HepG2 (cell line): ENCODE measurements around the gene SYNE1. TPM values are rescaled to one million over a fixed set of nuclear protein-coding genes. Genes with fewer than 3 reads are reported as not detected.
A peak's percentile ranks its signal among the peaks of the same experiment; 100 is the strongest.

ENCODE experiments used
- ATAC-seq: fragments of 200-7000 bp; cut with Tn5 transposase; 3 replicates; pipeline ENCODE4 v1.9.1; 2020; ENCODE audit warnings: mild to moderate bottlenecking, moderate library complexity
- BruUV-seq: library from RNA; stranded (reverse); fragments of 400-500 nt; replicated peaks from 2 replicates; lab custom pipeline; 2021; lab: Mats Ljungman, UMichigan
- CTCF ChIA-PET: fragments of 300-600 bp; formaldehyde crosslinking; extraction: SDS; loops from one replicate; lab custom pipeline; 2021; ENCODE audit warnings: low total read pairs, inconsistent platforms, low intra/inter-chr PET ratio; lab: Yijun Ruan, JAX
- POLR2A ChIA-PET: fragments of 350-600 bp; sonication (Branson Sonifier 250); formaldehyde crosslinking; loops from one replicate; lab custom pipeline; 2020; ENCODE audit warnings: antibody characterized with exemption, inconsistent platforms; lab: Yijun Ruan, JAX
- DNase-seq: peaks from one replicate; pipeline ENCODE4 v3.0.0-alpha.2; 2015; ENCODE audit warnings: low spot score
- FAIRE-seq: peaks from 3 replicates; lab custom pipeline; 2011; peaks lifted over from hg19 to GRCh38; lab: Jason Lieb, UNC
- H2AFZ ChIP-seq: one replicate; pipeline ENCODE4 v1.6.1; 2011; ENCODE audit warnings: low read length, inconsistent platforms
- H3K27ac ChIP-seq: fragments of 300-600 bp; 3 replicates; pipeline ENCODE4 v1.8.0; 2011; ENCODE audit warnings: mixed run types, mild to moderate bottlenecking, mixed read lengths, low read length, inconsistent platforms; ENCODE audit not compliant: insufficient read depth; ENCODE audit errors: extremely low read length
- H3K27me3 ChIP-seq, 2 experiments: fragments of 200-600 bp in 1 of 2; 2 replicates in 1 of 2; 3 replicates in 1 of 2; pipeline versions ENCODE4 v1.6.0 to v1.8.0; 2011; ENCODE audit warnings: low read length in 2 of 2, mild to moderate bottlenecking in 2 of 2, moderate library complexity in 2 of 2, inconsistent platforms in 1 of 2; ENCODE audit not compliant: insufficient read depth in 2 of 2, control insufficient read depth in 1 of 2
- H3K36me3 ChIP-seq, 2 experiments: fragments of 200-600 bp in 1 of 2; replicated peaks in 1 of 2; 2 replicates in 1 of 2; 3 replicates in 1 of 2; pipeline versions ENCODE4 v1.5.1 to v1.8.0; 2011; ENCODE audit warnings: low read length in 2 of 2, inconsistent platforms in 1 of 2; ENCODE audit not compliant: insufficient read depth in 2 of 2, control insufficient read depth in 1 of 2
- H3K4me1 ChIP-seq: 2 replicates; pipeline ENCODE4 v1.5.1; 2012; ENCODE audit warnings: low read length, inconsistent platforms; ENCODE audit not compliant: insufficient read depth
- H3K4me2 ChIP-seq: 2 replicates; pipeline ENCODE4 v1.6.0; 2011; ENCODE audit warnings: low read depth, low read length, inconsistent platforms
- H3K4me3 ChIP-seq, 3 experiments: fragments of 200-600 bp in 1 of 3; sonication (generic), shearing (Covaris generic) in 1 of 3; replicated peaks in 1 of 3; 2 replicates each; pipeline ENCODE4 v1.5.1; 2011 to 2016; ENCODE audit warnings: low read length in 3 of 3, inconsistent platforms in 2 of 3, low read depth in 2 of 3, mild to moderate bottlenecking in 2 of 3, control low read depth in 1 of 3, mixed read lengths in 1 of 3; ENCODE audit not compliant: insufficient read depth in 1 of 3
- H3K79me2 ChIP-seq: one replicate; pipeline ENCODE4 v1.6.1; 2011; ENCODE audit warnings: low read length, inconsistent platforms; ENCODE audit not compliant: insufficient read depth
- H3K9ac ChIP-seq: 2 replicates; pipeline ENCODE4 v1.6.0; 2011; ENCODE audit warnings: mild to moderate bottlenecking, low read depth, low read length, inconsistent platforms; ENCODE audit not compliant: insufficient read depth
- H3K9me3 ChIP-seq: 2 replicates; pipeline ENCODE4 v1.5.1; 2012; ENCODE audit warnings: mild to moderate bottlenecking, low read length
- H4K20me1 ChIP-seq: 2 replicates; pipeline ENCODE4 v1.6.0; 2011; ENCODE audit warnings: inconsistent platforms, mild to moderate bottlenecking, low read length, moderate library complexity; ENCODE audit not compliant: insufficient read depth
- MAFF ChIP-seq: IDR thresholded peaks from 2 replicates; pipeline ENCODE4 v1.6.1; 2011; ENCODE audit warnings: low read depth, low read length, improper control_type of control experiment
- MAFK ChIP-seq, 2 experiments: IDR thresholded peaks in 1 of 2; conservative IDR thresholded peaks in 1 of 2; 2 replicates each; pipeline ENCODE4 v1.6.1; 2011; ENCODE audit warnings: improper control_type of control experiment in 2 of 2, low read length in 2 of 2
- MTA1 ChIP-seq: sonication (generic); formaldehyde crosslinking; IDR thresholded peaks from 2 replicates; pipeline ENCODE4 v1.4.0; 2020; ENCODE audit warnings: missing genetic modification reagents, mild to moderate bottlenecking, borderline replicate concordance
- THAP7 ChIP-seq: sonication (generic); formaldehyde crosslinking; IDR thresholded peaks from 2 replicates; pipeline ENCODE4 v1.8.1; 2023; ENCODE audit warnings: mild to moderate bottlenecking, missing genetic modification reagents
- ZMAT3 ChIP-seq: sonication (generic); formaldehyde crosslinking; conservative IDR thresholded peaks from 2 replicates; pipeline ENCODE4 v1.7.0; 2021; ENCODE audit warnings: missing genetic modification reagents
- ZNF17 ChIP-seq: sonication (generic); formaldehyde crosslinking; IDR thresholded peaks from 2 replicates; pipeline ENCODE4 v1.5.0; 2020; ENCODE audit warnings: mild to moderate bottlenecking, missing genetic modification reagents
- ZNF253 ChIP-seq: sonication (generic); formaldehyde crosslinking; IDR thresholded peaks from 2 replicates; pipeline ENCODE4 v1.8.0; 2022; ENCODE audit warnings: mild to moderate bottlenecking, missing genetic modification reagents, borderline replicate concordance
- ZNF460 ChIP-seq: sonication (generic); formaldehyde crosslinking; IDR thresholded peaks from 2 replicates; pipeline ENCODE4 v1.5.1; 2020; ENCODE audit warnings: missing genetic modification reagents, mild to moderate bottlenecking, borderline replicate concordance
- WGBS: methylation state at CpG from one replicate; pipeline ENCODE4 v1.1.6; 2017; ENCODE audit warnings: low lambda C conversion rate; 5-methylcytosine and 5-hydroxymethylcytosine counted together
- in situ Hi-C: cut with HindIII; loops from 2 replicates; pipeline ENCODE4 v1.10.0; 2017; ENCODE audit warnings: low pct_unique_long_range_greater_than_20kb; ENCODE audit not compliant: extremely low pct_ligation_motif_present
- intact Hi-C: fragments of 100-400 bp; cut with micrococcal nuclease; formaldehyde crosslinking; loops from one replicate; pipeline ENCODE4 v1.10.0; 2022; ENCODE audit not compliant: unreplicated experiment
- polyA plus RNA-seq, 8 experiments: library from polyadenylated mRNA; depleted of rRNA in 3 of 8; stranded (reverse) in 7 of 8; unstranded in 1 of 8; fragments of >200 nt; fragmentation: Illumina TruSeq in 4 of 8; extraction: Trizol in 4 of 8; gene quantifications; 2 replicates each; pipeline versions ENCODE4 v1.2.1 to v1.2.3, GENCODE V29; 2011 to 2016; ENCODE audit warnings: low read depth in 4 of 8, missing spikeins in 1 of 8, mixed read lengths in 1 of 8; ENCODE audit not compliant: insufficient read depth in 1 of 8
- total RNA-seq, 5 experiments: library from RNA; depleted of rRNA; stranded (reverse); fragments of >200 nt; fragmentation: Illumina TruSeq; extraction: Trizol; gene quantifications; 2 replicates each; pipeline ENCODE4 v1.2.3, GENCODE V29; 2016; ENCODE audit warnings: low read depth in 1 of 5

SYNE1 gene
- total and polyA plus RNA-seq, 2 of the 13 experiments (the other 11 are each of a cell fraction or from before 2014, with no cell fraction given), result 5.5 to 15.9 TPM

GRCh38 chr6:152233547-152234320 is 403.4 kb downstream of the SYNE1 start:
- Histone ChIP-seq H3K9ac (no peak overlapping the region), H2AFZ (no peak overlapping the region), H3K27me3 (no peaks in the 10 kb centered on the region), H3K36me3 (no peaks in the 10 kb centered on the region), H3K79me2 (no peaks in the 10 kb centered on the region), H4K20me1 (no peaks in the 10 kb centered on the region), H3K27ac (no peak overlapping the region), H3K9me3 (no peaks in the 10 kb centered on the region), H3K4me3 (no peak overlapping the region), H3K4me2 (no peak overlapping the region), H3K4me1 (no peaks in the 10 kb centered on the region)
- CTCF ChIA-PET, result no interaction called here
- no peak for ATAC-seq
- no peak for FAIRE-seq
- 89% methylated on average over 17 of the region's 17 CpGs for WGBS
- DNase-seq, result no peak
- intact Hi-C loops, result no loop called here
- peak; percentile 60 to 83 for TF ChIP-seq MAFK (conservative IDR thresholded peaks at IDR 0.05 in 1 of 2, IDR thresholded peaks at IDR 0.05 in 1 of 2; ENCODE audit: low read length in 2 of 2)
- TF ChIP-seq ZNF17 (CRISPR knock-in tag), result no peak
- no peak for TF ChIP-seq ZNF253 (CRISPR knock-in tag)
- no peak for TF ChIP-seq THAP7 (CRISPR knock-in tag)
- TF ChIP-seq ZMAT3, result no peak
- TF ChIP-seq MAFF, result peak; percentile 65
- no peak for TF ChIP-seq MTA1 (CRISPR knock-in tag)
- no peak for TF ChIP-seq ZNF460 (CRISPR knock-in tag)
- POLR2A ChIA-PET, result no interaction called here
- BruUV-seq, result no TSS peak
- in situ Hi-C loops, result no loop called here
